ENCODE measurements around the gene LDB3. TPM values are rescaled to one million over a fixed set of nuclear protein-coding genes. Genes with fewer than 3 reads are reported as not detected.

The LDB3 gene
- total RNA-seq, 2 donors from 2014 or later = not detected

DNA sequence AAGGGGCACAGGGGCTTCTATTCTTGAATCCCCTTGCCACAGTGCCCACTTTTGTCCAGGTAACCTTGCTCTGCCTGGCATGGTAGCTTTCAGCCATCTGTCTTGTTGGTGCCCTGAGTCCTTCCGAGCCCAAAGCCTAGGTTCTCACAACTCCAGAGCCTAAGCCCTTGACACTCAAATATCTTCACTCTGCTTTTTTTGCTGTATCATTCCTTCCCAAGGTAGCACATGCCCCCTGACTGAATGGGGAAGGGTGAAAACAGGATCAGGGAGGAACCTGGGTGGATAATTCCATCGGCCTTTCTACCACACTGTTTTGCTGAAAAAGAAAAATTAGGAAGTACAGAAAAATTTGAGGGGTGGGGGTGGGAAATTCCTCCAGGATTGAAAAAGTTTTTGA is 37.6 kb downstream of the LDB3 start:
- no peak for ATAC-seq
- Mint-ChIP-seq H3K4me1 (ENCODE audit: low read depth in 2 of 2) (peaks cover 5 to 11% of the 10 kb centered on the region in 2 donors), H3K4me3 (no peak overlapping the region), H3K9me3 (no peaks in the 10 kb centered on the region), H3K36me3 (no peaks in the 10 kb centered on the region), H3K27ac (no peak overlapping the region), H3K27me3 (no peaks in the 10 kb centered on the region)
- DNase-seq (ENCODE audit: low spot score) = no peak

DNA sequence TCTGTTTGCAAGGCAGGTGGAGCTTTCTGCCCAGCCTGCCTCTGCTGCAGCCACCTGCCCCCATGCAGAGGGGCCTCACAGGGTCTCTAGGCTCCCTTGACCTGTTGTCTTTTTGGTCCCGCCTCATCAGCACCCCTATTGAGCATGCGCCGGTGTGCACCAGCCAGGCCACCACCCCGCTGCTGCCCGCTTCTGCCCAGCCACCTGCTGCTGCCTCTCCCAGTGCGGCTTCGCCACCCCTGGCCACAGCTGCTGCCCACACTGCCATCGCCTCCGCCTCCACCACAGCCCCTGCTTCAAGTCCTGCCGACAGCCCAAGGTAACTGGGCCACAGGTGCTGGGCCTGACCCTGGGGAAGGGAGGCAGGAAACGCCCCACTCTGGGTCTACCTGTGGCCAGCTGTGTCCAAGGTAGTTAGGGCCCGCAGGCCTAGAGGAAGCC is 38.1 kb downstream of the LDB3 start:
- no peak overlapping the region for H3K4me3 Mint-ChIP-seq
- ATAC-seq = no peak
- peaks cover 6 to 13% of the 10 kb centered on the region in 2 donors for H3K4me1 Mint-ChIP-seq (ENCODE audit: low read depth in 2 of 2)
- H3K27me3 Mint-ChIP-seq = no peaks in the 10 kb centered on the region
- H3K27ac Mint-ChIP-seq = no peak overlapping the region
- DNase-seq (ENCODE audit: low spot score) = no peak
- H3K36me3 Mint-ChIP-seq = no peaks in the 10 kb centered on the region
- no peaks in the 10 kb centered on the region for H3K9me3 Mint-ChIP-seq

DNA sequence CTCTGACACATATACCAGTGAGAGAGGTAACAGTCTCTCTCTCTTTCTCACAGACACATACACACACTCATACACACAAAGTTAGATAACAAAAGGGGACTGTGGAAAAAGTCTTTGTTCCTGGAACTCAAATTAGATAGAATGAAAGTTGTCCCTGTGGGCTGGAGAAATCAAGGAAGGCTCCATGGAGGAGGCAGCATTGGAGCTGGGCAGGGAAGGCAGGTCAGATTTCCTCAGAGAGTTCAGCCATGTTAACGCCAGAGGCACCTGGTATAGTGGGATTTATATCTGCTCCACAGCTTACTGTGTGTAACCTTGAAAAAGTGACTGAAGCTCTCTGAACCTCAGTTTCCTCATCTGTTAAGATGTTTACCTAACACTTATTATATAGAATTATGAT is 38.7 kb downstream of the LDB3 start:
- DNase-seq (ENCODE audit: low spot score) (no peak), ATAC-seq (no peak)
- Mint-ChIP-seq H3K9me3 (no peaks in the 10 kb centered on the region), H3K27me3 (no peaks in the 10 kb centered on the region), H3K4me1 (ENCODE audit: low read depth in 2 of 2) (peaks cover 8 to 15% of the 10 kb centered on the region in 2 donors), H3K27ac (no peak overlapping the region), H3K36me3 (no peaks in the 10 kb centered on the region), H3K4me3 (no peak overlapping the region)

DNA sequence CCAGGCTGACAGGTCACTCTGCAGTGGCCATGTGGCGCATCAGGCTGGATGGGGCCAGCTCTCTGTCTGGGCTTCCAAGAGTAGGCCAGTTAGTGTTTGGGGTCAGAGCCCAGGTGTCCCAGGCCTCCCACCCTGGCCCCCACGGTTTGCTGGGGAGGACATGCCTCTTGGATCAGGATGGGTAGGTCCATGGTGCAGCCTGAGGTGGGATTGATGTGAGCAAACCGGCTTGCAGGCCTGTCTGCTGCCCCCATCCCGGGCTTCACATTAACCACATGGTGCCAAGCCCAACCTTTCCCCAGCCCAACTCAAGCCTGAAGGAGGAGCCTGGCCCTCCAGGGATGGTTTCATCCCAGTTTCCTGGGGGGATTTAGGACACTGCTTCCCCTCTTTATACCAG is 39.2 kb downstream of the LDB3 start:
- Mint-ChIP-seq H3K27ac (no peak overlapping the region), H3K4me1 (ENCODE audit: low read depth in 2 of 2) (peaks cover 12 to 18% of the 10 kb centered on the region in 2 donors), H3K27me3 (no peaks in the 10 kb centered on the region), H3K4me3 (no peak overlapping the region), H3K36me3 (no peaks in the 10 kb centered on the region), H3K9me3 (no peaks in the 10 kb centered on the region)
- ATAC-seq (no peak), DNase-seq (ENCODE audit: low spot score) (no peak)

DNA sequence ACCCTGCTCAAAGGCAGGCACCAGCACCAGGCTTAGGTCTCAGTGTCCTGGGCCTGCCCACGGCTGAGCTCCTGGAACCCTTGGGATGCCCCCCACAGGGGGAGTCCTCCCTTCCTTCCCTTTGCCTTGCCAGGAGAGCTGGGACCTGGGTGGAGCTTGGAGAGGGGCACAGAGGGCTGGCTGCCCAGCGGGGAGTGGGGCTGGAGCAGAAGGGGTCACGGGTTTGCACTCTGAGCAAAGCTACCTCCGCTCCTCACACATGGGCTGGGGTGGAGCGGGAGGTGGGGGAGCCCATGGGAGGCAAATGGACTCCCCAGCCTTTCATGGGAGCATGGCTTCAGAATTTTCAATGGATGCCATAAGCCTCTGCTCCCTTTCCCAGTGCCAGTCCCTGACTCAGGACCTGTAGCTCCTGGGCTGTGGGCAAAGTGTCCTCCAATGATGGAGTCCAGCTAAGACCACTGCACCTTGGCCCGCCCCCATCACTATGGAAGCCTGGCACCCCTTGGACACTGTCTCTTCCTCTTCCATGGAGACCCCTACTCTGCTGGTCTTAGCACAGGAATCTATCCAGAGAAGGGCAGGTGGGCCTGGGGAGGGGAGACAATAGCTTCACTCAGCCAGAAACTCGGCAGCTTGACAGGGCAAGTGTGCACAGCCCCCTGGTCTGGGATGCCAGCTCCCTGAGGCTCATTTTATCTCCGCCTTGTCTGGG is 39.9 kb downstream of the LDB3 start:
- Mint-ChIP-seq H3K36me3 (no peaks in the 10 kb centered on the region), H3K27ac (no peak overlapping the region), H3K9me3 (no peaks in the 10 kb centered on the region), H3K4me1 (ENCODE audit: low read depth in 2 of 2) (peaks cover 12 to 18% of the 10 kb centered on the region in 2 donors), H3K27me3 (no peaks in the 10 kb centered on the region), H3K4me3 (no peak overlapping the region)
- no peak for DNase-seq (ENCODE audit: low spot score)
- no peak for ATAC-seq

DNA sequence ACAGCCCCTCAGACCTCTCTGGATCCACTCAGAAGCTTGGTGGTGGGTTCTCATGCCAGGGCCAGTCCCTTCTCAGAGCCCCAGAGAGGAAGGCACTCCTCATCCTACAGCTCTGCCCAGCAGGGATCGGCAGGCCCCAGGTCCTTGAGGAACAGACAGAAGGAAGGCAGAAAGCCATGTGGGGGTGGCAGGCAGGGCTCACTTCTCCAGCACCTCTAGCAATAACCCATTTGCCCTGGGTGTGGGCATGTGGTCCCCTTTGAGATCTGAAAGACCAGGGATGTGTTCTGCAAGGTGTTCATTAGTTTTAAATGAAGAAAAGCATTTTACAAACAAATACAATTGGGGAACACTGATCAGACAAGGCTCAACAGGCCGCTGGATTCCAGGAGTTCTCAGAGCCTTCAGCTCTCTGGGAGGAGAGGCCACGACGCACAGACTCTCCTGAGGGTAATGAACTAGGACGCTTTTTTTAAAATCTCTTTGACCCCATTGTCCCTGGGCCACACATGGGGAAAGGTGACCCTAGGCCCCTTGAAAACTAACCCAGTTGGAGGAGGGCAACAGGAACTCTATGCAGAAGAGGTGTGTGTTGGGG is 40.6 kb downstream of the LDB3 start:
- no peaks in the 10 kb centered on the region for H3K27me3 Mint-ChIP-seq
- no peak overlapping the region for H3K4me3 Mint-ChIP-seq
- peaks cover 12 to 18% of the 10 kb centered on the region in 2 donors for H3K4me1 Mint-ChIP-seq (ENCODE audit: low read depth in 2 of 2)
- H3K36me3 Mint-ChIP-seq = no peaks in the 10 kb centered on the region
- no peak for ATAC-seq
- H3K9me3 Mint-ChIP-seq = no peaks in the 10 kb centered on the region
- no peak overlapping the region for H3K27ac Mint-ChIP-seq
- DNase-seq (ENCODE audit: low spot score) = no peak

DNA sequence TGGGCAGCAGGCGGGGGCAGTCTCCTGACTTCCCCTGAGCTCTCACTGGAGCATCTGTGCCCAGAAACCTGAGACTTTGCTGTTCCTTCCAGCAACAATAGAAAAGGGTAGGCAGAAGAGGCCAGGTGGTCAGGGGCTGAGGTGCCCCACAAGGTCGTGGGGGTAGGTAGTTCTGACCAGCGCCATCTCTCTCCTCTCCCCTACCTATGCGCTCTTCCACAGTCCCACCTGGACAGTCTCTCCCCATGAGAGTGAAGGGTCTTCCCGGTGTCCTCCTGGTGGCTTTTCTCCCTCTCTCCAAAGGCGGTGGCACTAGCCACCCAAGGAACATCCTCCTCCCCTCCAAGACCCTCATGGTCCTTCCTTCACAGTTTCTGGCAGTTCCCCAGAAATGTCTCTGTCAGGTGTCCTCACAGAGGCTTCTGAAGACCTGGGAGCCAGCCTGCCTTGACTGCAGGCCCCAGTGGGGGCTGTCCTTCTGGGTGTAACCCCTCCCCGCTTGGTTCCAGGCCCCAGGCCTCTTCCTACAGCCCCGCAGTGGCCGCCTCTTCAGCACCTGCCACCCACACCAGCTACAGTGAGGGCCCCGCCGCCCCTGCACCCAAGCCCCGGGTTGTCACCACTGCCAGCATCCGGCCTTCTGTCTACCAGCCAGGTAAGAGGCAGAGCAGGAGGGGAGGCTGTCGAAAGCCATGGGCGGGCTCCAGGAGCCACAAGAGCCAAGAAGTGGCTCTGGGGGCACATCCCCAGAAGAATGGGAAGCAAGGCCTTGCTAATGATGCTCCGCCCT is 41.3 kb downstream of the LDB3 start:
- H3K9me3 Mint-ChIP-seq = no peaks in the 10 kb centered on the region
- peak overlapping the region; percentile 84 for H3K4me3 Mint-ChIP-seq
- H3K27ac Mint-ChIP-seq = peak overlapping the region; percentile 88 to 96
- no peak for ATAC-seq
- H3K4me1 Mint-ChIP-seq (ENCODE audit: low read depth in 2 of 2) = peaks cover 12 to 18% of the 10 kb centered on the region in 2 donors
- no peaks in the 10 kb centered on the region for H3K36me3 Mint-ChIP-seq
- no peak for DNase-seq (ENCODE audit: low spot score)
- no peaks in the 10 kb centered on the region for H3K27me3 Mint-ChIP-seq

DNA sequence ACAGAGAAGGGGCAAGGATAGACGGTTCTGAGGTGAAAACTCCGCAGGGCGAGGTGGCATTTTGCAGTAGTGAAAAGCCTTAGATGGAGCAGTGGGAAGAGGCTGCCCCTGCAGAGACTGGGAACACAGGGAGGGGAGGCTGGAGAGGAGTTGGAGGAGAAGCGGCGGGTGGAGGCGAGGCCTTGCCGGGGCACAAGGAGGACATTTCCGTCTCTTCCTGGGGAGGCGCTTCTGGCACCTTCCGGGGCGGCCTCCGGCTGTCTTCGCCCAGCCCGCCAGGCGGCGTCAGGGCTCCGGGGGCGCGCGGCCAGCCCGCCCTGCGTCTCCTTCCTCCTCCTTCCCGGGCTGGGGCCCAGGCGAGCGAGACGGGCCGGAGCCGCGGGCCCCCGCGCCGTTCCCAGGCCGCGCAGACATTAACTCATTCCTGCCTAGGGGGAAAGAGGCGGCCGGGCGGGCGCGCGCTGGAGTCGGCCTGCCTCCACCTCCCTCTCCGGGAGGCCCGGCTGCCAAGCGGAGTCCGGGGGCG is 42.7 kb downstream of the LDB3 start:
- ATAC-seq = peak; percentile 95
- Mint-ChIP-seq H3K4me3 (peak overlapping the region; percentile 84), H3K27me3 (no peaks in the 10 kb centered on the region), H3K4me1 (ENCODE audit: low read depth in 2 of 2) (peaks cover 12 to 18% of the 10 kb centered on the region in 2 donors), H3K27ac (peak overlapping the region; percentile 88 to 96), H3K9me3 (no peaks in the 10 kb centered on the region), H3K36me3 (no peaks in the 10 kb centered on the region)
- DNase-seq (ENCODE audit: low spot score) = peak; percentile 91

DNA sequence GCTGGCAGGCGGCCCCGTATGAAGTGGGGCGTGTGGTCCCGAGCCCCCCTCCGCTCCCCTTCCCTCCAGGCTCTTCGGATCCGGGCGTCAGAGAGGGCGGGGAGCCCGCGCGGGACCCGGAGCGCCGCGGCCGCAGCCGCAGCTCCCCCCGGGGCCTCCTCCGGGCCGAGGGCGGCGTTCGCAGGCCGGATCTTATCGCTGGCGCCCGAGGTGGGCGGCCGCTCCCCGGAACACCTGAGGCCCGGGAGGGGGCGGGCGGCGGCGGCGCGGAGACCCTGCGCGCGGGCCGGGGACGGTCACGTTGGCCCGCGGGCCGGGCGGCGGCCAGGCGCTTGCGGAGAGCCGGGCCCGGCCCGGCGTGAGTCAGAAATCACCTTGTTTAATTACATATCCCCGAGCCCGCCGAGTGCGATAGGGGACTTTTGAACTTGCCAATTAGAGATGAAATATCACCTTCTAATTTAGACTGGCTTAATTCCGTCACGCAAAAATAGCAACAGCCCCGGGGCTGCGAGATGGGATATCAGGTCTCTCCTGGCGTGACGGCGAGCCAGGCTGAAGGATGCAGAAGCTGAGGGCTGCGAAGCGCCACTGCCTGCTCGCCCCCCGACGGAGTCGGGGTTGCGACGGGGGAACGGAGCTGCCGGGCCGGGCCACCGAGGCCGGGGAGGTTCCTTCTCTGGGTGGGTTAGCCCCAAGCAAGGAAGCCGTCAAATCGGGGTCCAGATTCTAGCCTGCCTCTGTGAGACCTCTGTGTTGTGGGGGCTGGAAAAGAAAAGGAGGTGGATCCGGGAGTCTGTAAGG is 43.4 kb downstream of the LDB3 start:
- H3K36me3 Mint-ChIP-seq = no peaks in the 10 kb centered on the region
- H3K4me1 Mint-ChIP-seq (ENCODE audit: low read depth in 2 of 2) = peaks cover 12 to 16% of the 10 kb centered on the region in 2 donors
- DNase-seq (ENCODE audit: low spot score) (no peak), ATAC-seq (peak; percentile 62 to 63)
- peak overlapping the region; percentile 69 to 73 for H3K27ac Mint-ChIP-seq
- no peaks in the 10 kb centered on the region for H3K9me3 Mint-ChIP-seq
- H3K4me3 Mint-ChIP-seq = peak overlapping the region; percentile 78
- H3K27me3 Mint-ChIP-seq = no peaks in the 10 kb centered on the region

DNA sequence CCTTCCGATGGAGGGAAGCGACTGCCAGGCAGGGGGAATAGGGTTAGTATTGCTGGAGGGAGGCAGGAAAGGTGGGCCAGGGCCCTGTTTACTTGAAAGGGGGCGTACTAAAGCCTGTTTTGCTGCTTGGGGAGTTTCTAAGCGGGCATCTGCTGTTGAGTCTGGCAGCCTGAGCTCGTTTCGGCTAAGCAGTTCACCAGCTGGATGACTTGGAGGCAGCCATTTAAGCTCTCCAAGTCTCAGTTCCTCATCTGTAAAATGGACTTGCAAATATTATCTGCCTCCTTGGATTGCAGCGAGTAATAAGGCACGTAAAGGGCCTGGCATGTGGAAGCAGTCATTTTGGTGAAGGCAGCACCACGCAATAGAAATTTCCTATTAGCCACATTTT is 44.0 kb downstream of the LDB3 start:
- Mint-ChIP-seq H3K27ac (peak overlapping the region; percentile 69 to 73), H3K9me3 (no peaks in the 10 kb centered on the region), H3K4me3 (peak overlapping the region; percentile 78), H3K27me3 (no peaks in the 10 kb centered on the region), H3K4me1 (ENCODE audit: low read depth in 2 of 2) (peaks cover 12 to 13% of the 10 kb centered on the region in 2 donors), H3K36me3 (no peaks in the 10 kb centered on the region)
- DNase-seq (ENCODE audit: low spot score) = no peak
- ATAC-seq = no peak

DNA sequence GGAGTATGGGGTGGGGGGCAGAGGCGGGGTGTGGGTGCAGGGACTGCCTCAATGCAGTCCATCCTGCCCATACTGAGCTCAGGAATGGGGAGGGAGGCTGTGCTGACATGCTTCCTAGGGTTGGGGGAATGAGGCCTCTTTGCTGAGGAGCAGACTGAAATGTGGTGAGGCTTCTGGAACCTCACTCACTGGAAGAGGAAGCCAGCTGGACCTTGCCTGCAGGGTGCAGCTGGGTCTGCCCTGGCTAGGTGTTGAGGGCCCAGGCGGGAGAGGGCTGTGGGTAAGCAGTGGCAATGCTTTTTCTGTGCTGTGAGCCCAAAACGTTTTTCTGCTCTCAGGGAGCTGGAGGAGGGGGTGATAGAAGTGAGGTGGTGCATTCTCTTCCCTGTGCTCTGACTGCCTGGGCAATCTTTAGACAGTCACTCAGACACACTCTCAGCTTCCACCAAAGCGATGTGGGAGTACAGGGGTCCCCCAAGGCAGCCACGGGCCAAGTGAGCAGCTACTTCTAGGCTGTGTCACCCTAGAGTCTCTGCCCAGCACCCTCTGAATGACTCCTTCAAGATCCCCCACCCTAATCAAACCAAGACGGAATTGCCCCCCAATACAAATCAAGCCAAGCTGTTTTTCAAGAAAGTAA is 47.0 kb downstream of the LDB3 start:
- ATAC-seq (no peak), DNase-seq (ENCODE audit: low spot score) (no peak)
- no peaks in the 10 kb centered on the region for H3K9me3 Mint-ChIP-seq
- no peaks in the 10 kb centered on the region for H3K36me3 Mint-ChIP-seq
- no peak overlapping the region for H3K27ac Mint-ChIP-seq
- H3K4me3 Mint-ChIP-seq = no peak overlapping the region
- peaks cover 9 to 12% of the 10 kb centered on the region in 2 donors for H3K4me1 Mint-ChIP-seq (ENCODE audit: low read depth in 2 of 2)
- peaks cover under 1 to 3% of the 10 kb centered on the region in 2 donors for H3K27me3 Mint-ChIP-seq

DNA sequence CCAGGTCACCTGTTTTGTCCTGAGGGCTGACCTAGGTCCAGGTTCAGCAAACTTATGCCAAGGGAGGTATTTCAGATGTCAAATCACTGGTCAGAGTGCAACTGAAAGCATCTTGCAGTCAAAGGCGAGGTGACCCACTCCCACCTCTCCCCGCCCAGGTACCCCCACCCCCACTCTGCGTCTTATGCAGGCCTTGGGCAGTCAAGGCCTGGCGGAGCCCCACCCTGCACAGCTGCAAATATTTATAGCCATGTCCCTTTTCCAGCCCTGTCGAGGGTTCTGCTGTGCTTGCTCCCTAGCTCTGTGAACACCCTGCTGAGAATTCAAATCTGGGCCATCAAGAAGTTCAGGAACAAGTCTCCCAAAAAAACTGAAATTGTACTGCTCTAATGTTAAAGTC is 47.5 kb downstream of the LDB3 start:
- Mint-ChIP-seq H3K4me3 (no peak overlapping the region), H3K36me3 (no peaks in the 10 kb centered on the region), H3K27me3 (peaks cover 3 to 6% of the 10 kb centered on the region in 2 donors), H3K4me1 (ENCODE audit: low read depth in 2 of 2) (peaks cover 7 to 8% of the 10 kb centered on the region in 2 donors), H3K27ac (no peak overlapping the region), H3K9me3 (no peaks in the 10 kb centered on the region)
- no peak for DNase-seq (ENCODE audit: low spot score)
- ATAC-seq = no peak

DNA sequence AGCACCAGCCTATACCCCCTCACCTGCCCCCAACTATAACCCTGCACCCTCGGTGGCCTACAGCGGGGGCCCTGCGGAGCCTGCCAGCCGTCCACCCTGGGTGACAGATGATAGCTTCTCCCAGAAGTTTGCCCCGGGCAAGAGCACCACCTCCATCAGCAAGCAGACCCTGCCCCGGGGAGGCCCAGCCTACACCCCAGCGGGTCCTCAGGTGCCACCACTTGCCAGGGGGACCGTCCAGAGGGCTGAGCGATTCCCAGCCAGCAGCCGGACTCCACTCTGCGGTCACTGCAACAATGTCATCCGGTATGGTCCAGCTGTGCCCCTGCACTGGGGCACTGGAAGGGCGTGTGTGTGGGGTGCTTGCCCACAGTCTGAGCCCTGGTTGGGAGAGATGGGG is 48.2 kb downstream of the LDB3 start:
- Mint-ChIP-seq H3K36me3 (no peaks in the 10 kb centered on the region), H3K4me1 (ENCODE audit: low read depth in 2 of 2) (peaks cover 5 to 6% of the 10 kb centered on the region in 2 donors), H3K27ac (no peak overlapping the region), H3K4me3 (no peak overlapping the region), H3K27me3 (peaks cover 3 to 12% of the 10 kb centered on the region in 2 donors), H3K9me3 (no peaks in the 10 kb centered on the region)
- DNase-seq (ENCODE audit: low spot score) (no peak), ATAC-seq (no peak)

All from natural killer cell treated with Interleukin-12 subunit alpha and Interleukin-12 subunit beta and Interleukin-15 and Interleukin-18, amount 100 ng/mL, for 72 hours (primary cell).